ENCODE results near the gene DOCK2.

DOCK2 gene

GRCh38 chr5:169735913-169736312 is 98.8 kb downstream of the DOCK2 start:
- no peak overlapping the region for H3K27ac Mint-ChIP-seq
- no peaks in the 10 kb centered on the region for H3K36me3 Mint-ChIP-seq (ENCODE audit: low read depth)
- DNase-seq: peak; percentile 6
- peaks cover 8% of the 10 kb centered on the region for H3K4me1 Mint-ChIP-seq
- peaks cover 9% of the 10 kb centered on the region for H3K27me3 Mint-ChIP-seq (ENCODE audit: low read depth, poor library complexity)
- no peak for TF ChIP-seq CTCF (IDR thresholded peaks at IDR 0.05)
- H3K4me3 Mint-ChIP-seq: no peak overlapping the region
- H3K9me3 Mint-ChIP-seq: no peaks in the 10 kb centered on the region

GRCh38 chr5:169736653-169737052 is 99.6 kb downstream of the DOCK2 start:
- no peak overlapping the region for H3K27ac Mint-ChIP-seq
- peaks cover 11% of the 10 kb centered on the region for H3K27me3 Mint-ChIP-seq (ENCODE audit: low read depth, poor library complexity)
- H3K4me1 Mint-ChIP-seq: peaks cover 8% of the 10 kb centered on the region
- H3K36me3 Mint-ChIP-seq (ENCODE audit: low read depth): no peaks in the 10 kb centered on the region
- H3K4me3 Mint-ChIP-seq: no peak overlapping the region
- no peak for TF ChIP-seq CTCF (IDR thresholded peaks at IDR 0.05)
- DNase-seq: no peak
- no peaks in the 10 kb centered on the region for H3K9me3 Mint-ChIP-seq

GRCh38 chr5:169740435-169740834 is 103.4 kb downstream of the DOCK2 start:
- Mint-ChIP-seq H3K4me3 (no peak overlapping the region), H3K4me1 (peaks cover 4% of the 10 kb centered on the region), H3K27me3 (ENCODE audit: low read depth, poor library complexity) (peaks cover 11% of the 10 kb centered on the region), H3K27ac (no peak overlapping the region), H3K9me3 (no peaks in the 10 kb centered on the region), H3K36me3 (ENCODE audit: low read depth) (no peaks in the 10 kb centered on the region)
- no peak for TF ChIP-seq CTCF (IDR thresholded peaks at IDR 0.05)
- DNase-seq: no peak

- H3K27me3 Mint-ChIP-seq (ENCODE audit: low read depth, poor library complexity): peaks cover 14% of the 10 kb centered on the region
- H3K27ac Mint-ChIP-seq: no peak overlapping the region
- peaks cover 11% of the 10 kb centered on the region for H3K4me1 Mint-ChIP-seq
- H3K36me3 Mint-ChIP-seq (ENCODE audit: low read depth): no peaks in the 10 kb centered on the region
- H3K4me3 Mint-ChIP-seq: no peak overlapping the region
- no peak for TF ChIP-seq CTCF (IDR thresholded peaks at IDR 0.05)
- no peaks in the 10 kb centered on the region for H3K9me3 Mint-ChIP-seq
- DNase-seq: no peak
These were observed 105.8 kb downstream of the DOCK2 start for GRCh38 chr5:169742771-169743296.

- Mint-ChIP-seq H3K27me3 (ENCODE audit: low read depth, poor library complexity) (peaks cover 18% of the 10 kb centered on the region), H3K36me3 (ENCODE audit: low read depth) (no peaks in the 10 kb centered on the region), H3K9me3 (no peaks in the 10 kb centered on the region), H3K4me3 (no peak overlapping the region), H3K4me1 (peaks cover 11% of the 10 kb centered on the region), H3K27ac (no peak overlapping the region)
- TF ChIP-seq CTCF (IDR thresholded peaks at IDR 0.05): no peak
- no peak for DNase-seq
These were observed 107.3 kb downstream of the DOCK2 start for GRCh38 chr5:169744336-169744735.

GRCh38 chr5:169745441-169746146 is 108.5 kb downstream of the DOCK2 start:
- no peak overlapping the region for H3K4me3 Mint-ChIP-seq
- peaks cover 11% of the 10 kb centered on the region for H3K4me1 Mint-ChIP-seq
- H3K9me3 Mint-ChIP-seq: no peaks in the 10 kb centered on the region
- no peak overlapping the region for H3K27ac Mint-ChIP-seq
- H3K27me3 Mint-ChIP-seq (ENCODE audit: low read depth, poor library complexity): peaks cover 24% of the 10 kb centered on the region
- no peak for TF ChIP-seq CTCF (IDR thresholded peaks at IDR 0.05)
- no peaks in the 10 kb centered on the region for H3K36me3 Mint-ChIP-seq (ENCODE audit: low read depth)
- no peak for DNase-seq

Data from nephron progenitor cell (in vitro differentiated cells).